ENCODE measurements around the gene SMARCC2. TPM values are rescaled to one million over a fixed set of nuclear protein-coding genes. Genes with fewer than 3 reads are reported as not detected.
A peak's percentile ranks its signal among the peaks of the same experiment; 100 is the strongest.

Gene SMARCC2
- total RNA-seq, 1 donor from 2014 or later, result 67.1 TPM

DNA sequence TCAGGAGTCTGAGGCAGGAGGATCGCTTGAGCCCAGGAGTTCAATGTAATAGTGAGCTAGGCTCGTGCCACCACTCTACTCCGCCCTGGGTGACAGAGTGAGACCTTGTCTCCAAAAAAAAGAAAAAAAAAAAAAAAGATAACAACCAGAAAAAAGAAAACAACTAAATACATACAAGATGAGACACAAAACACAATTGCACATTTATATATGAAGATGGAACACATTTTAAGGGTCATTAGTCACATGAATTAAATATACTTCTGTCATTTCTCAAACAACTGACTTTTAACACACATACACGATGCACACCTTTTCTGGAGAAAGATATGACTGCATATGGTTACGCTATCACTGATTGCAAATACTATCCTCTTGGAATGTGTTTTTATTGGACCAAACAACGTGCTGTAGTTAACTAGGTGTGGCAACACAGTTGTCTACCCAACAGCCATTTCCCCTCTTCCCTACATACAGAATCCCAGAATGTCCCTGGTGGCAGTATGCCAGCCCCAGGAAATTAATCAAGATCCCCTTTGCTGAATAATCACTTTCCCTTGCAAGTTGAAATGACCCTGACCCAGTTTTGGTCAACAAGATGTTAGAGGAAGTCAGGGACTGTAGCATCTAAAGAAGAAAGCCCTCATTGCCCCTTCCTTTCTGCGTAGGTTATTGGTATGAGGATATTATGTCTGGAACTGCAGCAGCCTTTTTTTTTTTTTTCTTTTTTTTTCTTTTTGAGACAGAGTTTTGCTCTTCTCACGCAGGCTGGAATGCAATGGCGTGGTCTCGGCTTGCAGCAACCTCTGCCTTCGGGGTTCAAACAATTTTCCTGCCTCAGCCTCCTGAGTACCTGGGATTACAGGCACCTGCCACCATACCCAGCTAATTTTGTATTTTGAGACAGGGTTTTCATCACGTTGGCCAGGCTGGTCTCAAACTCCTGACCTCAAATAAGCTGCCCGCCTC lies 42.5 kb downstream of the SMARCC2 start:
- no peaks in the 10 kb centered on the region for H3K9me3 ChIP-seq (replicated peaks)
- TF ChIP-seq, protein P1, sequence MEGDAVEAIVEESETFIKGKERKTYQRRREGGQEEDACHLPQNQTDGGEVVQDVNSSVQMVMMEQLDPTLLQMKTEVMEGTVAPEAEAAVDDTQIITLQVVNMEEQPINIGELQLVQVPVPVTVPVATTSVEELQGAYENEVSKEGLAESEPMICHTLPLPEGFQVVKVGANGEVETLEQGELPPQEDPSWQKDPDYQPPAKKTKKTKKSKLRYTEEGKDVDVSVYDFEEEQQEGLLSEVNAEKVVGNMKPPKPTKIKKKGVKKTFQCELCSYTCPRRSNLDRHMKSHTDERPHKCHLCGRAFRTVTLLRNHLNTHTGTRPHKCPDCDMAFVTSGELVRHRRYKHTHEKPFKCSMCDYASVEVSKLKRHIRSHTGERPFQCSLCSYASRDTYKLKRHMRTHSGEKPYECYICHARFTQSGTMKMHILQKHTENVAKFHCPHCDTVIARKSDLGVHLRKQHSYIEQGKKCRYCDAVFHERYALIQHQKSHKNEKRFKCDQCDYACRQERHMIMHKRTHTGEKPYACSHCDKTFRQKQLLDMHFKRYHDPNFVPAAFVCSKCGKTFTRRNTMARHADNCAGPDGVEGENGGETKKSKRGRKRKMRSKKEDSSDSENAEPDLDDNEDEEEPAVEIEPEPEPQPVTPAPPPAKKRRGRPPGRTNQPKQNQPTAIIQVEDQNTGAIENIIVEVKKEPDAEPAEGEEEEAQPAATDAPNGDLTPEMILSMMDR (IDR thresholded peaks at IDR 0.05; ENCODE audit: borderline replicate concordance), result no peak
- DNase-seq, result no peak
- intact Hi-C loops (cut with micrococcal nuclease), result no loop called here
- no peaks in the 10 kb centered on the region for H3K27me3 ChIP-seq (ENCODE audit: low read depth)
- peaks cover 34% of the 10 kb centered on the region for H3K36me3 ChIP-seq
- H3K4me1 ChIP-seq, result peaks cover 56% of the 10 kb centered on the region
- peak overlapping the region; percentile 62 for H3K27ac ChIP-seq (replicated peaks)
- H3K4me3 ChIP-seq, result no peak overlapping the region

DNA sequence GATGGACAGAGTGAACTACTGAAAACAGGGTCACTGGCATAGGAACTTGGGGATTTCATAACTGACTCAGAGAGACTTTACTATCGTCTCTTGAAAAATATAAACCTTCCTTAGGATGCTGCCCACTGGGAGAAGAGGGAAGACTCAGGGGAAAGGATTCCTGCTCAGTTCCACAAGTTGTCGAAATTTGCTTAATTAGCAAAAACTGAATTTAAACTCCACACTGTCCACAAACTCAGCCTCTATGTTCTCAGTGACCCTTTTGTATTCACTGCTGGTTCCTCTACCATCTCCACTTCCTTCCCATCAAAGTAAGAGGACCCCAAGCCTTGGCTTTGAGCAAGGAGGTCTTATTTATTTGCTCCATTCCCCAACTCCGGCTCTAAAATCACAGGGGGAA lies 44.1 kb downstream of the SMARCC2 start:
- no peaks in the 10 kb centered on the region for H3K9me3 ChIP-seq (replicated peaks)
- intact Hi-C loops (cut with micrococcal nuclease), result no loop called here
- TF ChIP-seq, protein P1 (IDR thresholded peaks at IDR 0.05; ENCODE audit: borderline replicate concordance), result no peak
- peaks cover 42% of the 10 kb centered on the region for H3K4me1 ChIP-seq
- H3K27me3 ChIP-seq (ENCODE audit: low read depth), result no peaks in the 10 kb centered on the region
- H3K4me3 ChIP-seq, result no peak overlapping the region
- H3K36me3 ChIP-seq, result peaks cover 45% of the 10 kb centered on the region
- no peak for DNase-seq
- peak overlapping the region; percentile 89 for H3K27ac ChIP-seq (replicated peaks)

DNA sequence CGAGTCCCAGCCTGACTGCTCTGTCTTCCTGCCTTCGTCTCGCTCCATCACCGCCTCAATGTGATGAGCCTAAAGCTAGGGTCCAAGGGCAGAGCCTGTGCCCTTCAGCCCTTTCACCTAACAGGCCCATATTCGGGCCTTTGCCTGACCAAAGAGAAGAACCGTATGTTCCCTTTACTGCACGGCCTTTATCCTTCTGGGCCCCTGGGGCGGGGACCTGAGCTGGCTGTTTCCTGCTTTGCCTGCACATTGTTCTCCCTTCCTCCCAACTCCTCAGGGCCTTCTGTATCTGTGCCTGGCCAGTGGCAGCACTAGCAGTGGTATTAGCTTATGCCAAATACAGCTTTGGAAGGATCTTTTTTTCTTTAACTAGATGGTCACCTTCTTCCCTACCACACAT lies 45.4 kb downstream of the SMARCC2 start:
- TF ChIP-seq, protein P1 (IDR thresholded peaks at IDR 0.05; ENCODE audit: borderline replicate concordance), result no peak
- intact Hi-C loops (cut with micrococcal nuclease), result no loop called here
- DNase-seq, result peak; percentile 55
- no peaks in the 10 kb centered on the region for H3K9me3 ChIP-seq (replicated peaks)
- H3K27ac ChIP-seq (replicated peaks), result peak overlapping the region; percentile 89
- peaks cover 42% of the 10 kb centered on the region for H3K4me1 ChIP-seq
- H3K4me3 ChIP-seq, result no peak overlapping the region
- peaks cover 58% of the 10 kb centered on the region for H3K36me3 ChIP-seq
- no peaks in the 10 kb centered on the region for H3K27me3 ChIP-seq (ENCODE audit: low read depth)

DNA sequence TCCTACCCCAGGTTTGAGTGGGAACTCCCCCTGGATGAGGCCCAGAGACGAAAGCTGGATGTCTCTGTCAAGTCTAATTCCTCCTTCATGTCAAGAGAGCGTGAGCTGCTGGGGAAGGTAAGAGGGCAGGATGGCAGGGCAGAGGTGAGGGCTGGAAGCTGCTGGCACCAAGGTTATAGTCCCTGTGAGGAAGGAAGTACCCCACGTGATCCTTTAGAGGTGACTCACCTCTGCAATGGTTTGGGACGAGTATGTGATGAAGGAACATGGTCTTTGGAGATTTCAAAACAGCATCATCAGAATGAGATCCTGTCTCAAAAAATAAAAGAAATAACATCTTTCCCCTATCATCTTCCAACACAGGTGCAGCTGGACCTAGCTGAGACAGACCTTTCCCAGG lies 46.1 kb downstream of the SMARCC2 start:
- Histone ChIP-seq H3K27me3 (ENCODE audit: low read depth) (no peaks in the 10 kb centered on the region), H3K27ac (replicated peaks) (peak overlapping the region; percentile 89), H3K4me1 (peaks cover 42% of the 10 kb centered on the region), H3K4me3 (no peak overlapping the region), H3K36me3 (peaks cover 65% of the 10 kb centered on the region), H3K9me3 (replicated peaks) (no peaks in the 10 kb centered on the region)
- intact Hi-C loops (cut with micrococcal nuclease), result no loop called here
- TF ChIP-seq, protein P1 (IDR thresholded peaks at IDR 0.05; ENCODE audit: borderline replicate concordance), result no peak
- no peak for DNase-seq

DNA sequence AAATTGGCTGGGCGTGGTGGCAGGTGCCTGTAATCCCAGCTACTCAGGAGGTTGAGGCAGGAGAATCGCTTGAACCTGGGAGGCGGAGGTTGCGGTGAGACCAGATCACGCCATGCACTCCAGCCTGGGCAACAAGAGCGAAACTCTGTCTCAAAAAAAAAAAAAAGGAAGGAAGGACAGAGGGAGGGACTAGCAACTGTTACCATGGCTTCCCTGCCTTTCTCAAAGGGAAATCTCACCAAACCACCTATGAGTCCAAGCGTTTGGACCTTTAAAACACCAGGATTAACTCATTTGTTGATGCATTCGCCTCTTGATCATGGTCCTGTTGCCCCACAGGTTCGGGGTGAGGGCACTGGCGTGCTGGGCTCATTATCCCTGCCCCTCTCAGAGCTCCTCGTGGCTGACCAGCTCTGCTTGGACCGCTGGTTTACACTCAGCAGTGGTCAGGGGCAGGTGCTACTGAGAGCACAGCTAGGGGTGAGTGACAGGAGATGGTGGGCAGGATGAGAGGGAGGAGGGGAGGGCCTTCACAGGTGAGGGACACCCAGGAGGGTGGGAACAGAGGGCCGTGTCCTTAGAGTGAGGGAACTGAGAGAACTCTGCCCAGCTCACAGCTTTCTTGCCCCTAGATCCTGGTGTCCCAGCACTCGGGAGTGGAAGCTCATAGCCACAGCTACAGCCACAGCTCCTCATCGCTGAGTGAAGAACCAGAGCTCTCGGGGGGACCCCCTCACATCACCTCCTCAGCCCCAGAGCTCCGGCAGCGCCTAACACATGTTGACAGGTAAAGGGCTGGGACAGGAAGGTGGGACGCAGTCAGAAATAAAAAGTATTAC lies 47.1 kb downstream of the SMARCC2 start:
- peak overlapping the region; percentile 89 for H3K27ac ChIP-seq (replicated peaks)
- TF ChIP-seq, protein P1 (IDR thresholded peaks at IDR 0.05; ENCODE audit: borderline replicate concordance), result no peak
- H3K36me3 ChIP-seq, result peaks cover 76% of the 10 kb centered on the region
- intact Hi-C loops (cut with micrococcal nuclease), result no loop called here
- H3K9me3 ChIP-seq (replicated peaks), result no peaks in the 10 kb centered on the region
- H3K4me1 ChIP-seq, result peaks cover 41% of the 10 kb centered on the region
- no peak overlapping the region for H3K4me3 ChIP-seq
- no peak for DNase-seq
- no peaks in the 10 kb centered on the region for H3K27me3 ChIP-seq (ENCODE audit: low read depth)

Measured in left ventricle myocardium inferior (tissue), 1 donor.